HG03457 (cell line): Measurements from ENCODE around the gene PLXNB3.
"Not testable (repeated sequence)": the region's sequence is repeated elsewhere in the genome, so short reads cannot be mapped to it uniquely, and the experiment has no call there.

Experiments
- ATAC-seq: cut with Tn5 transposase; IDR thresholded peaks from one replicate; pipeline ENCODE4 v1.9.1; 2021; ENCODE audit warnings: moderate number of reproducible peaks; ENCODE audit not compliant: unreplicated experiment

Gene PLXNB3

GRCh38 chrX:153731845-153732215, 32.2 kb upstream of the PLXNB3 start:
- ATAC-seq: no peak

GRCh38 chrX:153732401-153732800, 31.6 kb upstream of the PLXNB3 start:
- ATAC-seq: no peak

- ATAC-seq: no peak
Measured at GRCh38 chrX:153733651-153734240, 30.3 kb upstream of the PLXNB3 start.

GRCh38 chrX:153734871-153735270, 29.2 kb upstream of the PLXNB3 start:
- ATAC-seq: no peak

- ATAC-seq: no peak
Measured at GRCh38 chrX:153735274-153735673, 28.8 kb upstream of the PLXNB3 start.

- no peak for ATAC-seq
Measured at GRCh38 chrX:153736071-153736820, 27.8 kb upstream of the PLXNB3 start.

- no peak for ATAC-seq
Measured at GRCh38 chrX:153736871-153737441, 27.1 kb upstream of the PLXNB3 start.

GRCh38 chrX:153738056-153738605, 25.9 kb upstream of the PLXNB3 start:
- no peak for ATAC-seq

GRCh38 chrX:153739754-153740486, 24.1 kb upstream of the PLXNB3 start:
- ATAC-seq: no peak

- ATAC-seq: no peak
Measured at GRCh38 chrX:153740631-153741222, 23.3 kb upstream of the PLXNB3 start.

- ATAC-seq: no peak
Measured at GRCh38 chrX:153741446-153741845, 22.6 kb upstream of the PLXNB3 start.

GRCh38 chrX:153742111-153742510, 21.9 kb upstream of the PLXNB3 start:
- not testable (repeated sequence) for ATAC-seq

GRCh38 chrX:153742796-153743467, 21.1 kb upstream of the PLXNB3 start:
- not testable (repeated sequence) for ATAC-seq

- ATAC-seq: not testable (repeated sequence)
Measured at GRCh38 chrX:153743468-153744209, 20.4 kb upstream of the PLXNB3 start.

- no peak for ATAC-seq
Measured at GRCh38 chrX:153744210-153745066, 19.6 kb upstream of the PLXNB3 start.

- ATAC-seq: not testable (repeated sequence)
Measured at GRCh38 chrX:153745067-153745433, 19.0 kb upstream of the PLXNB3 start.

GRCh38 chrX:153746359-153746758, 17.7 kb upstream of the PLXNB3 start:
- no peak for ATAC-seq

GRCh38 chrX:153746991-153747390, 17.1 kb upstream of the PLXNB3 start:
- not testable (repeated sequence) for ATAC-seq

GRCh38 chrX:153749017-153749416, 15.0 kb upstream of the PLXNB3 start:
- ATAC-seq: not testable (repeated sequence)
